K562 (cell line): Measurements from ENCODE around the gene BRME1. TPM values are rescaled to one million over a fixed set of nuclear protein-coding genes. Genes with fewer than 3 reads are reported as not detected.

Source experiments
- ARNT ChIP-seq, 2 experiments: fragments of 450-650 bp; IDR thresholded peaks; 2 replicates each; pipeline ENCODE4 v1.6.1; 2016; ENCODE audit warnings: mild to moderate bottlenecking in 1 of 2
- ELF1 ChIP-seq: fragments of 200-800 bp; sonication (Bioruptor generic); IDR thresholded peaks from 2 replicates; pipeline ENCODE4 v1.6.1; 2016; ENCODE audit warnings: missing genetic modification characterization, missing compliant biosample characterization
- GATAD2A ChIP-seq: fragments of 450-650 bp; IDR thresholded peaks from 2 replicates; pipeline ENCODE4 v1.6.1; 2017
- JUN ChIP-seq, 2 experiments: sonication (generic) in 1 of 2; formaldehyde crosslinking in 1 of 2; IDR thresholded peaks; 2 replicates each; pipeline versions ENCODE4 v1.6.1 to v1.8.0; 2012 to 2022; ENCODE audit warnings: borderline replicate concordance in 2 of 2, mild to moderate bottlenecking in 2 of 2, improper control_type of control experiment in 1 of 2, low read depth in 1 of 2, low read length in 1 of 2, missing genetic modification reagents in 1 of 2
- L3MBTL2 ChIP-seq: fragments of 450-650 bp; IDR thresholded peaks from 2 replicates; pipeline ENCODE4 v1.6.1; 2016; ENCODE audit warnings: mild to moderate bottlenecking, moderate library complexity
- MBD1 ChIP-seq: fragments of 250-450 bp; sonication (Bioruptor Pico); IDR thresholded peaks from 2 replicates; pipeline ENCODE4 v1.8.0; 2022; ENCODE audit warnings: inconsistent platforms
- NFATC3 ChIP-seq: fragments of 450-650 bp; IDR thresholded peaks from 2 replicates; pipeline ENCODE4 v1.6.1; 2017; ENCODE audit warnings: mild to moderate bottlenecking
- PHB2 ChIP-seq: fragments of 450-650 bp; IDR thresholded peaks from 2 replicates; pipeline ENCODE4 v1.6.1; 2017; ENCODE audit warnings: low read depth
- POLR2H ChIP-seq: IDR thresholded peaks from 2 replicates; pipeline ENCODE4 v1.6.1; 2016; ENCODE audit warnings: missing genetic modification characterization, low read depth, mild to moderate bottlenecking, control low read depth, missing compliant biosample characterization, moderate library complexity
- RBM39 ChIP-seq: fragments of 200-400 bp; formaldehyde crosslinking; optimal IDR thresholded peaks from 2 replicates; pipeline ENCODE3; 2018; ENCODE audit warnings: low read depth, low read length
- ZBTB2 ChIP-seq: fragments of 450-650 bp; IDR thresholded peaks from 2 replicates; pipeline ENCODE4 v1.6.1; 2016; ENCODE audit warnings: antibody characterized with exemption
- ZNF197 ChIP-seq: fragments of 200-800 bp; sonication (Bioruptor generic); IDR thresholded peaks from 2 replicates; pipeline ENCODE4 v1.6.1; 2016; ENCODE audit warnings: low read depth, missing genetic modification characterization, missing compliant biosample characterization
- ZNF239 ChIP-seq: fragments of 250-450 bp; sonication (Bioruptor Pico); IDR thresholded peaks from 2 replicates; pipeline ENCODE4 v1.4.0; 2020; ENCODE audit warnings: mild to moderate bottlenecking
- ZNF263 ChIP-seq: sonication (generic); formaldehyde crosslinking; IDR thresholded peaks from 2 replicates; pipeline ENCODE4 v1.8.0; 2022; ENCODE audit warnings: mild to moderate bottlenecking, missing genetic modification reagents, borderline replicate concordance
- ZNF740 ChIP-seq, 3 experiments: fragments of 200-800 bp in 1 of 3; sonication (Bioruptor generic) in 1 of 3; sonication (generic) in 1 of 3; formaldehyde crosslinking in 1 of 3; IDR thresholded peaks; 2 replicates each; pipeline versions ENCODE4 v1.6.1 to v1.8.0; 2016 to 2022; ENCODE audit warnings: mild to moderate bottlenecking in 2 of 3, missing compliant biosample characterization in 2 of 3, missing genetic modification characterization in 2 of 3, missing genetic modification reagents in 1 of 3
- polyA plus RNA-seq, 8 experiments: library from polyadenylated mRNA; depleted of rRNA in 4 of 8; stranded (reverse) in 5 of 8; unstranded in 3 of 8; fragments of >200 nt; fragmentation: Nextera tagmentation in 2 of 8; fragmentation: Illumina TruSeq in 1 of 8; extraction: Ambion mirVana in 2 of 8; extraction: Trizol in 1 of 8; gene quantifications; 2 replicates each; pipeline versions ENCODE4 v1.2.1 to v1.2.3, GENCODE V29; 2011 to 2014; ENCODE audit warnings: inconsistent platforms in 1 of 8, missing spikeins in 1 of 8
- total RNA-seq, 7 experiments: library from RNA; depleted of rRNA in 6 of 7; stranded (reverse); fragments of >200 nt in 6 of 7; fragmentation: Illumina TruSeq in 2 of 7; extraction: Trizol in 2 of 7; gene quantifications; 2 replicates each; pipeline versions ENCODE4 v1.2.1 to v1.2.3, GENCODE V29; 2011 to 2021; ENCODE audit warnings: low replicate concordance in 1 of 7
- TF ChIP-seq, protein P1 (sequence below): fragments of 450-650 bp; IDR thresholded peaks from 2 replicates; pipeline ENCODE4 v1.6.1; 2018; ENCODE audit not compliant: partially characterized antibody

BRME1 gene
- total and polyA plus RNA-seq, 9 of the 15 experiments (the other 6 are each of a cell fraction or from before 2014, with no cell fraction given): 0.75 to 6.1 (median 3.6) TPM

DNA sequence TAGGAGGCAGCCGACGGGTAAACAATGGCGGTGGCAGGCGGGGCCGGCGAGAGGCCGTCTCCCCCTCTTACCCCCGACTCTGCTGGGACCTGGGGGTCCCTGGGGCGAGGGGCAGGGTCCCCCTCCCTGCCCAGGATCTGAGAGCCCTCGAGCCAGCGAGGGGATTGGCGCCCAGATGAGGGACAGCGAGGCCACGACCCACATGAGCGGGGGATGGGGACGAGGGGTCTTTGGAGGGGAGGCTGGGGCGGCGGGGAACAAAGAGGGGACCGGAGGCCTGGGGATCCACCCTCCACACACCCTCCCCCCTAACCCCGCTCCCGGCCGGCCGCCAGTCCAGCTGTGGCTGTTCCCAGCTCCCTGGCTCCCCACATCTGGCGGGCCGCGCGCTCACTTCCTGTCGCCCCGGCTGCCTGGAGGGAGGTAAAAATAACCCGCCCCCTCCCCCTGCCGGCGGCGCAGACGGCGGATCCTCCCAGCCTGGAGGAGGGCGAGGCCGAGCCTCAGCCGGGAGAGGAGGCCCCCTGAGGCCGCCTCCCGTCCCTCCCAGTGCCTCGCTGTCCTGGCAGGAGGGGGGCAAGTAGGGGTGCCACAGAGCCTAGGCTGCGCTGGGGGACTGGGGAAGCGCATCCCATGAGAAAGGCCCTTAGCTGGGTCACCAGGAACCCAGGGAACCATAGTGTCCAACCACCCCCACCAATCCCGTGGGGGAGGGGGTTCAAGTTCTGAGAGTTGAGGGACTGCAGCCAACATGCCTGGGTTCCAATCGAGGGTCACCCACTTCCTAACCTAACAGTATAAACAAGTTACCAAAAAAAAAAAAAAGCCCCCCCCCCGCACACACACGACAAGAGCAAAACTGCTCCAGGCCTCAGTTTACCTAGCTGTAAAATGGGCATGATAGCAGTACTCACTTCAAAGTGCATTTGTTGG is 58.2 kb downstream of the BRME1 start (continued):
- TF ChIP-seq, protein P1, sequence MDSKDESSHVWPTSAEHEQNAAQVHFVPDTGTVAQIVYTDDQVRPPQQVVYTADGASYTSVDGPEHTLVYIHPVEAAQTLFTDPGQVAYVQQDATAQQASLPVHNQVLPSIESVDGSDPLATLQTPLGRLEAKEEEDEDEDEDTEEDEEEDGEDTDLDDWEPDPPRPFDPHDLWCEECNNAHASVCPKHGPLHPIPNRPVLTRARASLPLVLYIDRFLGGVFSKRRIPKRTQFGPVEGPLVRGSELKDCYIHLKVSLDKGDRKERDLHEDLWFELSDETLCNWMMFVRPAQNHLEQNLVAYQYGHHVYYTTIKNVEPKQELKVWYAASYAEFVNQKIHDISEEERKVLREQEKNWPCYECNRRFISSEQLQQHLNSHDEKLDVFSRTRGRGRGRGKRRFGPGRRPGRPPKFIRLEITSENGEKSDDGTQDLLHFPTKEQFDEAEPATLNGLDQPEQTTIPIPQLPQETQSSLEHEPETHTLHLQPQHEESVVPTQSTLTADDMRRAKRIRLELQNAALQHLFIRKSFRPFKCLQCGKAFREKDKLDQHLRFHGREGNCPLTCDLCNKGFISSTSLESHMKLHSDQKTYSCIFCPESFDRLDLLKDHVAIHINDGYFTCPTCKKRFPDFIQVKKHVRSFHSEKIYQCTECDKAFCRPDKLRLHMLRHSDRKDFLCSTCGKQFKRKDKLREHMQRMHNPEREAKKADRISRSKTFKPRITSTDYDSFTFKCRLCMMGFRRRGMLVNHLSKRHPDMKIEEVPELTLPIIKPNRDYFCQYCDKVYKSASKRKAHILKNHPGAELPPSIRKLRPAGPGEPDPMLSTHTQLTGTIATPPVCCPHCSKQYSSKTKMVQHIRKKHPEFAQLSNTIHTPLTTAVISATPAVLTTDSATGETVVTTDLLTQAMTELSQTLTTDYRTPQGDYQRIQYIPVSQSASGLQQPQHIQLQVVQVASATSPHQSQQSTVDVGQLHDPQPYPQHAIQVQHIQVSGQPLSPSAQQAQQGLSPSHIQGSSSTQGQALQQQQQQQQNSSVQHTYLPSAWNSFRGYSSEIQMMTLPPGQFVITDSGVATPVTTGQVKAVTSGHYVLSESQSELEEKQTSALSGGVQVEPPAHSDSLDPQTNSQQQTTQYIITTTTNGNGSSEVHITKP: no peak
- TF ChIP-seq L3MBTL2: no peak
- TF ChIP-seq ZNF740 (CRISPR knock-in tag; IDR thresholded peaks at IDR 0.05): peak; percentile 85
- peak in 1 of 2 experiments; percentile 90; a peak in 2 of 4 replicates for TF ChIP-seq ZNF740 (tag; IDR thresholded peaks at IDR 0.05)
- no peak for TF ChIP-seq ZNF197 (CRISPR knock-in tag)
- TF ChIP-seq ZBTB2: 0 out of 2 replicates have a peak, but pooled peaks have one; percentile 31
- no peak for TF ChIP-seq RBM39
- peak; percentile 77 for TF ChIP-seq ELF1
- TF ChIP-seq ARNT (IDR thresholded peaks at IDR 0.05): peak in 1 of 2 experiments; percentile 71; a peak in 2 of 4 replicates
- peak; percentile 84 for TF ChIP-seq ZNF263
- peak; percentile 26; the same call in 1 of the 2 replicates for TF ChIP-seq JUN (IDR thresholded peaks at IDR 0.05; ENCODE audit: borderline replicate concordance, low read depth, low read length)
- TF ChIP-seq JUN (CRISPR knock-in tag; IDR thresholded peaks at IDR 0.05; ENCODE audit: borderline replicate concordance): no peak
- no peak for TF ChIP-seq NFATC3
- TF ChIP-seq GATAD2A: no peak; the same call in 1 of the 2 replicates
- peak; percentile 86 for TF ChIP-seq POLR2H
- TF ChIP-seq PHB2: 0 out of 2 replicates have a peak, but pooled peaks have one; percentile 22
- no peak for TF ChIP-seq MBD1 (CRISPR knock-in tag)
- no peak; the same call in 1 of the 2 replicates for TF ChIP-seq ZNF239
